HCT116 (cell line): Measurements from ENCODE around the gene NRCAM. TPM values are rescaled to one million over a fixed set of nuclear protein-coding genes. Genes with fewer than 3 reads are reported as not detected.

Source experiments
- ATAC-seq: fragments of 200-7000 bp; cut with Tn5 transposase; 2 replicates; pipeline ENCODE4 v1.9.1; 2020; ENCODE audit warnings: mild to moderate bottlenecking, moderate library complexity
- BruUV-seq: library from RNA; stranded (reverse); fragments of 400-500 nt; replicated peaks from 2 replicates; lab custom pipeline; 2021; lab: Mats Ljungman, UMichigan
- CTCF ChIA-PET: fragments of 300-600 bp; sonication (Branson Sonifier 250); formaldehyde crosslinking; loops from one replicate; lab custom pipeline; 2021; ENCODE audit warnings: antibody characterized with exemption; lab: Charles Lee
- POLR2A ChIA-PET: fragments of 300-600, 350-600 bp; sonication (Branson Sonifier 250); formaldehyde crosslinking; loops from one replicate; lab custom pipeline; 2021; ENCODE audit warnings: antibody characterized with exemption; lab: Charles Lee
- RAD21 ChIA-PET, 2 experiments: fragments of 300-600 bp; sonication (Branson Sonifier 250); formaldehyde crosslinking; loops; one replicate each; lab custom pipeline; 2023; ENCODE audit warnings: low total read pairs in 2 of 2; ENCODE audit not compliant: uncharacterized antibody in 2 of 2, unreplicated experiment in 2 of 2, low non-redundant PET in 1 of 2; lab: Charles Lee
- DNase-seq: peaks from one replicate; pipeline ENCODE4 v3.0.0-alpha.2; 2010; ENCODE audit warnings: low read depth, low spot score
- H2AFZ ChIP-seq: fragments of 200-600 bp; shearing (Covaris generic), sonication (generic); 2 replicates; pipeline ENCODE4 v1.6.1; 2017; ENCODE audit warnings: low read depth, mixed run types, mixed read lengths, antibody characterized with exemption, low read length; ENCODE audit not compliant: poor library complexity, severe bottlenecking
- H3K27ac ChIP-seq: 2 replicates; pipeline ENCODE4 v1.5.1; 2012; ENCODE audit warnings: low read depth, low read length
- H3K27me3 ChIP-seq: fragments of 200-600 bp; sonication (generic); 2 replicates; pipeline ENCODE4 v1.6.1; 2016; ENCODE audit warnings: mixed run types, low read length, mixed read lengths; ENCODE audit not compliant: insufficient read depth
- H3K36me3 ChIP-seq, 2 experiments: fragments of 200-500 bp in 1 of 2; fragments of 200-600 bp in 1 of 2; sonication (Bioruptor generic) in 1 of 2; sonication (generic) in 1 of 2; 2 replicates each; pipeline versions ENCODE4 v1.5.1 to v1.6.1; 2014 to 2016; ENCODE audit warnings: low read length in 2 of 2, inconsistent platforms in 1 of 2, mixed read lengths in 1 of 2, mixed run types in 1 of 2; ENCODE audit not compliant: insufficient read depth in 2 of 2, control insufficient read depth in 1 of 2
- H3K4me1 ChIP-seq, 2 experiments: fragments of 200-600 bp in 1 of 2; sonication (generic) in 1 of 2; 2 replicates each; pipeline versions ENCODE4 v1.5.1 to v1.6.1; 2012 to 2017; ENCODE audit warnings: low read length in 2 of 2, inconsistent platforms in 1 of 2, mild to moderate bottlenecking in 1 of 2, mixed read lengths in 1 of 2, mixed run types in 1 of 2, moderate library complexity in 1 of 2; ENCODE audit not compliant: insufficient read depth in 2 of 2, control insufficient read depth in 1 of 2
- H3K4me2 ChIP-seq: fragments of 200-600 bp; sonication (generic); 2 replicates; pipeline ENCODE4 v1.6.1; 2017; ENCODE audit warnings: mixed run types, low read length, mixed read lengths
- H3K4me3 ChIP-seq, 2 experiments: fragments of 200-600 bp in 1 of 2; sonication (generic) in 1 of 2; replicated peaks in 1 of 2; 2 replicates each; pipeline ENCODE4 v1.5.1; 2011 to 2016; ENCODE audit warnings: low read length in 2 of 2, control low read depth in 1 of 2, low read depth in 1 of 2, mild to moderate bottlenecking in 1 of 2, mixed read lengths in 1 of 2, mixed run types in 1 of 2
- H3K79me2 ChIP-seq: fragments of 200-600 bp; sonication (generic); 2 replicates; pipeline ENCODE4 v1.6.1; 2017; ENCODE audit warnings: mild to moderate bottlenecking, mixed run types, low read length, moderate library complexity, mixed read lengths; ENCODE audit not compliant: insufficient read depth
- H3K9ac ChIP-seq: fragments of 200-600 bp; sonication (generic); 2 replicates; pipeline ENCODE4 v1.6.1; 2016; ENCODE audit warnings: low read length, mixed read lengths
- H3K9me2 ChIP-seq: fragments of 200-600 bp; sonication (generic), shearing (Covaris generic); 2 replicates; pipeline ENCODE4 v1.6.1; 2017; ENCODE audit warnings: mixed run types, mild to moderate bottlenecking, moderate library complexity; ENCODE audit not compliant: insufficient read depth
- H3K9me3 ChIP-seq, 2 experiments: fragments of 200-500 bp in 1 of 2; fragments of 200-600 bp in 1 of 2; sonication (Bioruptor generic) in 1 of 2; sonication (generic) in 1 of 2; 2 replicates each; pipeline ENCODE4 v1.6.1; 2014 to 2017; ENCODE audit warnings: low read length in 2 of 2, mixed read lengths in 2 of 2, inconsistent platforms in 1 of 2, low read depth in 1 of 2, mild to moderate bottlenecking in 1 of 2, mixed run types in 1 of 2, moderate library complexity in 1 of 2; ENCODE audit not compliant: control insufficient read depth in 1 of 2, insufficient read depth in 1 of 2
- H4K20me1 ChIP-seq: fragments of 200-600 bp; sonication (generic), shearing (Covaris generic); 2 replicates; pipeline ENCODE4 v1.6.1; 2017; ENCODE audit warnings: mixed run types, mild to moderate bottlenecking, moderate library complexity; ENCODE audit not compliant: insufficient read depth
- CEBPB ChIP-seq: IDR thresholded peaks from 2 replicates; pipeline ENCODE4 v1.6.1; 2012; ENCODE audit warnings: low read depth
- ELF1 ChIP-seq: IDR thresholded peaks from 2 replicates; pipeline ENCODE4 v1.6.1; 2012; ENCODE audit warnings: low read depth, borderline replicate concordance
- EZH2 ChIP-seq: fragments of 200-600 bp; sonication (generic); IDR thresholded peaks from 2 replicates; pipeline ENCODE4 v1.6.1; 2017; ENCODE audit warnings: antibody characterized with exemption, mixed run types
- EZH2phosphoT487 ChIP-seq: fragments of 200-600 bp; IDR thresholded peaks from 2 replicates; pipeline ENCODE4 v1.6.1; 2018; ENCODE audit warnings: antibody characterized with exemption, borderline replicate concordance
- FOSL1 ChIP-seq: IDR thresholded peaks from 2 replicates; pipeline ENCODE4 v1.6.1; 2012; ENCODE audit warnings: low read depth
- JUND ChIP-seq: IDR thresholded peaks from 2 replicates; pipeline ENCODE4 v1.6.1; 2012
- POLR2AphosphoS5 ChIP-seq: IDR thresholded peaks from 2 replicates; pipeline ENCODE4 v1.6.1; 2011; ENCODE audit warnings: mild to moderate bottlenecking, low read depth, low read length, moderate library complexity
- RAD21 ChIP-seq: IDR thresholded peaks from 2 replicates; pipeline ENCODE4 v1.6.1; 2012; ENCODE audit warnings: low read depth, mild to moderate bottlenecking
- SIN3A ChIP-seq: IDR thresholded peaks from 2 replicates; pipeline ENCODE4 v1.6.1; 2012; ENCODE audit warnings: low read depth
- SP1 ChIP-seq: IDR thresholded peaks from 2 replicates; pipeline ENCODE4 v1.6.1; 2012; ENCODE audit warnings: low read depth
- SRF ChIP-seq: IDR thresholded peaks from 2 replicates; pipeline ENCODE4 v1.6.1; 2012; ENCODE audit warnings: low read depth
- TCF7L2 ChIP-seq: IDR thresholded peaks from 2 replicates; pipeline ENCODE4 v1.7.0; 2011; ENCODE audit warnings: borderline replicate concordance, inconsistent platforms; ENCODE audit not compliant: insufficient read depth, insufficient read length; ENCODE audit errors: extremely low read depth
- YY1 ChIP-seq: IDR thresholded peaks from 2 replicates; pipeline ENCODE4 v1.6.1; 2011; ENCODE audit warnings: low read length, low read depth, moderate library complexity, mild to moderate bottlenecking; ENCODE audit not compliant: insufficient replicate concordance; ENCODE audit errors: extremely low read depth
- ZFX ChIP-seq: fragments of 450-650 bp; IDR thresholded peaks from 2 replicates; pipeline ENCODE4 v1.6.1; 2017
- ZNF274 ChIP-seq: fragments of 200-500 bp; sonication (Bioruptor generic); IDR thresholded peaks from 2 replicates; pipeline ENCODE4 v1.6.1; 2014; ENCODE audit warnings: mild to moderate bottlenecking, low read depth, low read length, inconsistent platforms
- intact Hi-C: fragments of 100-400 bp; cut with micrococcal nuclease; formaldehyde crosslinking; loops from 2 replicates; pipeline ENCODE4 v1.10.0; 2022
- total RNA-seq: library from RNA; stranded (reverse); gene quantifications from one replicate; pipeline ENCODE4 v1.2.1, GENCODE V29; 2021; ENCODE audit not compliant: unreplicated experiment
- TF ChIP-seq, protein P1 (sequence below): IDR thresholded peaks from 2 replicates; pipeline ENCODE4 v1.6.1; 2012
- TF ChIP-seq, protein P2 (sequence below): IDR thresholded peaks from 2 replicates; pipeline ENCODE4 v1.6.1; 2012; ENCODE audit warnings: low read depth
- TF ChIP-seq, protein P3 (sequence below): IDR thresholded peaks from 2 replicates; pipeline ENCODE4 v1.6.1; 2012
- TF ChIP-seq, protein P4 (sequence below), 3 experiments: fragments of 200-600 bp in 1 of 3; sonication (generic) in 1 of 3; IDR thresholded peaks in 2 of 3; conservative IDR thresholded peaks in 1 of 3; 2 replicates each; pipeline ENCODE4 v1.5.1; 2012 to 2017; ENCODE audit warnings: low read depth in 2 of 3, low read length in 2 of 3, antibody characterized with exemption in 1 of 3, borderline replicate concordance in 1 of 3, control low read depth in 1 of 3, mild to moderate bottlenecking in 1 of 3, mixed read lengths in 1 of 3, mixed run types in 1 of 3, moderate library complexity in 1 of 3; ENCODE audit not compliant: insufficient read depth in 1 of 3
- TF ChIP-seq, protein P5 (sequence below): IDR thresholded peaks from 2 replicates; pipeline ENCODE4 v1.6.1; 2011; ENCODE audit warnings: mild to moderate bottlenecking, low read length, moderate library complexity; ENCODE audit not compliant: insufficient replicate concordance; ENCODE audit errors: extremely low read depth

NRCAM gene
- total RNA-seq, 1 experiment from 2014 or later: 0.15 TPM

DNA sequence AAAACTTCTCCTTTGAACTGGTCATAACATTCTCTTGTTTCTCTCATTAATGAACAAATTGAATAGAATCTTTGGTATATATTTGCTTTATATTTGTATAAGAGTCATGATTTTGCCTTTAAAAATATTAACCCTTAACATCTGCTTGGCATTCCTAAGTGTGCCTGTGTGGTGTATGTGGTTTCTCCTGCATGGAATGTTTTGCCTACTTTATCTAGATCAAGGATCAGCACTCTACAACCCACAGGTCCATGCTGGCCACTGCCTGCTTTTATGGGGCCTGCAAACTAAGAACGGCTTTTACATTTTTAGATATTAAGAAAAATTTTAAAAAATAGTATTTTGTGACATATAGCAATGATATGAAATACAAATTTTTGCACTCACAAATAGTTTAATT, 321.8 kb downstream of the NRCAM start:
- Histone ChIP-seq H3K79me2 (no peaks in the 10 kb centered on the region), H3K4me1 (no peaks in the 10 kb centered on the region), H3K4me3 (no peak overlapping the region), H2AFZ (no peak overlapping the region), H4K20me1 (no peaks in the 10 kb centered on the region), H3K4me2 (no peak overlapping the region), H3K27me3 (no peaks in the 10 kb centered on the region), H3K9me2 (no peaks in the 10 kb centered on the region), H3K9me3 (no peaks in the 10 kb centered on the region), H3K27ac (no peak overlapping the region), H3K9ac (no peak overlapping the region), H3K36me3 (no peaks in the 10 kb centered on the region)
- intact Hi-C loops: no loop called here
- TF ChIP-seq, protein P1, sequence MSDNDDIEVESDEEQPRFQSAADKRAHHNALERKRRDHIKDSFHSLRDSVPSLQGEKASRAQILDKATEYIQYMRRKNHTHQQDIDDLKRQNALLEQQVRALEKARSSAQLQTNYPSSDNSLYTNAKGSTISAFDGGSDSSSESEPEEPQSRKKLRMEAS: no peak
- TF ChIP-seq ZFX (no peak), SIN3A (no peak), CEBPB (no peak), FOSL1 (no peak), RAD21 (no peak), SP1 (no peak), POLR2AphosphoS5 (no peak), EZH2phosphoT487 (no peak), TCF7L2 (no peak), ELF1 (no peak), ZNF274 (no peak), JUND (no peak), EZH2 (no peak), YY1 (no peak), SRF (no peak)
- TF ChIP-seq, protein P2, sequence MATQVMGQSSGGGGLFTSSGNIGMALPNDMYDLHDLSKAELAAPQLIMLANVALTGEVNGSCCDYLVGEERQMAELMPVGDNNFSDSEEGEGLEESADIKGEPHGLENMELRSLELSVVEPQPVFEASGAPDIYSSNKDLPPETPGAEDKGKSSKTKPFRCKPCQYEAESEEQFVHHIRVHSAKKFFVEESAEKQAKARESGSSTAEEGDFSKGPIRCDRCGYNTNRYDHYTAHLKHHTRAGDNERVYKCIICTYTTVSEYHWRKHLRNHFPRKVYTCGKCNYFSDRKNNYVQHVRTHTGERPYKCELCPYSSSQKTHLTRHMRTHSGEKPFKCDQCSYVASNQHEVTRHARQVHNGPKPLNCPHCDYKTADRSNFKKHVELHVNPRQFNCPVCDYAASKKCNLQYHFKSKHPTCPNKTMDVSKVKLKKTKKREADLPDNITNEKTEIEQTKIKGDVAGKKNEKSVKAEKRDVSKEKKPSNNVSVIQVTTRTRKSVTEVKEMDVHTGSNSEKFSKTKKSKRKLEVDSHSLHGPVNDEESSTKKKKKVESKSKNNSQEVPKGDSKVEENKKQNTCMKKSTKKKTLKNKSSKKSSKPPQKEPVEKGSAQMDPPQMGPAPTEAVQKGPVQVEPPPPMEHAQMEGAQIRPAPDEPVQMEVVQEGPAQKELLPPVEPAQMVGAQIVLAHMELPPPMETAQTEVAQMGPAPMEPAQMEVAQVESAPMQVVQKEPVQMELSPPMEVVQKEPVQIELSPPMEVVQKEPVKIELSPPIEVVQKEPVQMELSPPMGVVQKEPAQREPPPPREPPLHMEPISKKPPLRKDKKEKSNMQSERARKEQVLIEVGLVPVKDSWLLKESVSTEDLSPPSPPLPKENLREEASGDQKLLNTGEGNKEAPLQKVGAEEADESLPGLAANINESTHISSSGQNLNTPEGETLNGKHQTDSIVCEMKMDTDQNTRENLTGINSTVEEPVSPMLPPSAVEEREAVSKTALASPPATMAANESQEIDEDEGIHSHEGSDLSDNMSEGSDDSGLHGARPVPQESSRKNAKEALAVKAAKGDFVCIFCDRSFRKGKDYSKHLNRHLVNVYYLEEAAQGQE: no peak
- TF ChIP-seq, protein P3, sequence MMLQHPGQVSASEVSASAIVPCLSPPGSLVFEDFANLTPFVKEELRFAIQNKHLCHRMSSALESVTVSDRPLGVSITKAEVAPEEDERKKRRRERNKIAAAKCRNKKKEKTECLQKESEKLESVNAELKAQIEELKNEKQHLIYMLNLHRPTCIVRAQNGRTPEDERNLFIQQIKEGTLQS: no peak
- TF ChIP-seq, protein P4, sequence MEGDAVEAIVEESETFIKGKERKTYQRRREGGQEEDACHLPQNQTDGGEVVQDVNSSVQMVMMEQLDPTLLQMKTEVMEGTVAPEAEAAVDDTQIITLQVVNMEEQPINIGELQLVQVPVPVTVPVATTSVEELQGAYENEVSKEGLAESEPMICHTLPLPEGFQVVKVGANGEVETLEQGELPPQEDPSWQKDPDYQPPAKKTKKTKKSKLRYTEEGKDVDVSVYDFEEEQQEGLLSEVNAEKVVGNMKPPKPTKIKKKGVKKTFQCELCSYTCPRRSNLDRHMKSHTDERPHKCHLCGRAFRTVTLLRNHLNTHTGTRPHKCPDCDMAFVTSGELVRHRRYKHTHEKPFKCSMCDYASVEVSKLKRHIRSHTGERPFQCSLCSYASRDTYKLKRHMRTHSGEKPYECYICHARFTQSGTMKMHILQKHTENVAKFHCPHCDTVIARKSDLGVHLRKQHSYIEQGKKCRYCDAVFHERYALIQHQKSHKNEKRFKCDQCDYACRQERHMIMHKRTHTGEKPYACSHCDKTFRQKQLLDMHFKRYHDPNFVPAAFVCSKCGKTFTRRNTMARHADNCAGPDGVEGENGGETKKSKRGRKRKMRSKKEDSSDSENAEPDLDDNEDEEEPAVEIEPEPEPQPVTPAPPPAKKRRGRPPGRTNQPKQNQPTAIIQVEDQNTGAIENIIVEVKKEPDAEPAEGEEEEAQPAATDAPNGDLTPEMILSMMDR (IDR thresholded peaks at IDR 0.05 in 2 of 3, conservative IDR thresholded peaks at IDR 0.05 in 1 of 3; ENCODE audit: borderline replicate concordance in 1 of 3, insufficient read depth in 1 of 3, low read depth in 2 of 3, low read length in 2 of 3): no peak
- TF ChIP-seq, protein P5, sequence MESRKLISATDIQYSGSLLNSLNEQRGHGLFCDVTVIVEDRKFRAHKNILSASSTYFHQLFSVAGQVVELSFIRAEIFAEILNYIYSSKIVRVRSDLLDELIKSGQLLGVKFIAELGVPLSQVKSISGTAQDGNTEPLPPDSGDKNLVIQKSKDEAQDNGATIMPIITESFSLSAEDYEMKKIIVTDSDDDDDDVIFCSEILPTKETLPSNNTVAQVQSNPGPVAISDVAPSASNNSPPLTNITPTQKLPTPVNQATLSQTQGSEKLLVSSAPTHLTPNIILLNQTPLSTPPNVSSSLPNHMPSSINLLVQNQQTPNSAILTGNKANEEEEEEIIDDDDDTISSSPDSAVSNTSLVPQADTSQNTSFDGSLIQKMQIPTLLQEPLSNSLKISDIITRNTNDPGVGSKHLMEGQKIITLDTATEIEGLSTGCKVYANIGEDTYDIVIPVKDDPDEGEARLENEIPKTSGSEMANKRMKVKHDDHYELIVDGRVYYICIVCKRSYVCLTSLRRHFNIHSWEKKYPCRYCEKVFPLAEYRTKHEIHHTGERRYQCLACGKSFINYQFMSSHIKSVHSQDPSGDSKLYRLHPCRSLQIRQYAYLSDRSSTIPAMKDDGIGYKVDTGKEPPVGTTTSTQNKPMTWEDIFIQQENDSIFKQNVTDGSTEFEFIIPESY: no peak
- CTCF ChIA-PET: no interaction called here
- BruUV-seq: no TSS peak
- no peak for DNase-seq
- RAD21 ChIA-PET: no interaction called here
- ATAC-seq: no peak
- POLR2A ChIA-PET: no interaction called here
